PC-9 (cell line): ENCODE data around the gene CDKN1B.

Source experiments
- CTCF ChIP-seq: fragments of 200-600 bp; sonication (generic); conservative IDR thresholded peaks from 2 replicates; pipeline ENCODE4 v1.6.1; 2017; ENCODE audit warnings: mixed run types, antibody characterized with exemption, mild to moderate bottlenecking, moderate library complexity
- EZH2 ChIP-seq: fragments of 200-600 bp; sonication (generic); IDR thresholded peaks from 2 replicates; pipeline ENCODE4 v1.8.0; 2017; ENCODE audit warnings: antibody characterized with exemption, low read depth

DNA sequence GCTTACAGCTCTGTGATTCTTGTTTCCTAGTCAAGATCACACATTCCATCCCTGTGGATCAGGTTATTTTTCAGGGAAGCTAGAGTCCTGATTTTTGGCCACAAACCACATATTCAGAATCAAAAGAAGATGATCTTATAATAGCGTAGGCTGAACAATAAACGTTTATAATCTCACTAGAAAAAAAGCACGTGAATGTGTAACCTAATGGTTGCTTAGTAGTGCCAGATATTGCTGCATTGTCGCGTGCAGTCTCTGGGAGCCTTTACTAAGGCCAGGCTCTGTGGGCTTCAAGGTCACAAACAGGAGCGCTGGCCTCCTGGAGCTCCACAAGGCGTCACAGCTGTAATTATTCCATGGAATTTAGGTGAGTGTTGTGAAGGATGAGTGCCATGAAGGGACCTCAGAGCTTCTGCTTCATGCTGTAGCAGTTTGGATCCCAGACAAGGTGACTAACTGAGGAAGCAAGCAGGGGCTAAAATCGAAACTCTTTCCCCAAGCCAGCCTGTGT is 17.4 kb downstream of the CDKN1B start:
- TF ChIP-seq CTCF (no peak), EZH2 (no peak)
